Stimulated activated CD8-positive, alpha-beta memory T cell treated with anti-CD3 and anti-CD28 coated beads, Interleukin-12 subunit alpha, Interleukin-12 subunit beta, amount 100 ng/mL, for 24 hours (primary cell): ENCODE measurements around the gene ENGASE.

Experiments used
- DNase-seq: peaks from one replicate; pipeline ENCODE4 v3.0.0-alpha.2; 2020; ENCODE audit errors: extremely low read depth

Gene ENGASE

DNA sequence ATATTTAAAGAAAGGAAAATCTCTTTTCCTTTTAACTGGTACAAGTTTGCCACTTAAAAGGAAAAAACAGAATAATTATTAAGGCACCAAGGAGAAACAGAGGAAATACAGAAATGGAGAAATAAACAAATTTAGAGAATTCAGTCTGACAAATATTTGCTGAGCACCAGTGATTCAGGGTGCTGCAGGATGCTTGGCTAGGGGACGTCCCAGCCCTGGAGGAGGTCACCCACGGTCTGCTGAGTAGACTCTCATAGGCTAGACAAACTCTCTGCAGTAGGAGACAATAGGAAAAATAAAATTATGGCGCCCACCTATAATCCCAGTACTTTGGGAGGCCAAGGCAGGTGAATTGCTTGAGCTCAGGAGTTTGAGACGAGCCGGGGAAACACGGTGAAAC lies 34.7 kb upstream of the ENGASE start:
- no peak for DNase-seq

DNA sequence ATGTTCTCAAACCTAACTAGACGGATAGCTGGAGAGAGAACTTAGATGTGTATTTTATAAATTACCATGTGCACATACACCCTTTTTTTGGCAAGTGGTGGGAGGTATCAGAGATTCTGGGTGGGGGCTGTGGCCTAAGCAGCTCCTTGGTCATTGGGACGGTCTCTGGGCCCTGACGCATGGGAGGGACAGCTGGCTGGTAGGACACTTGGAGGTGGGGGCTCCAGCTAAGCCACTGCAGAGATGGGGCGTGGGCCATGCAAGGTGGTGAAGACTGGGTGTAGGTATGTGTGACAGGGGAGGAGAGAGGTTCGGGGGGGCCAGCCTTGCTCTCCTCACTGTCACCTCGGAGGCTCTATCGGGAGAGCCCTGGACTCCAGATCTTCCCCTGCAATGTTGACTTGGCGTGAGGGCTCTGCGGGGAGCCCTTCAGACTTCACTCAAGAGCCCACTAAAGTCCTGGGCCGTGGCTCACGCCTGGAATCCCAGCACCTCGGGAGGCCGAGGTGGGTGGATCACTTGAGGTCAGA lies 33.5 kb upstream of the ENGASE start:
- no peak for DNase-seq

DNA sequence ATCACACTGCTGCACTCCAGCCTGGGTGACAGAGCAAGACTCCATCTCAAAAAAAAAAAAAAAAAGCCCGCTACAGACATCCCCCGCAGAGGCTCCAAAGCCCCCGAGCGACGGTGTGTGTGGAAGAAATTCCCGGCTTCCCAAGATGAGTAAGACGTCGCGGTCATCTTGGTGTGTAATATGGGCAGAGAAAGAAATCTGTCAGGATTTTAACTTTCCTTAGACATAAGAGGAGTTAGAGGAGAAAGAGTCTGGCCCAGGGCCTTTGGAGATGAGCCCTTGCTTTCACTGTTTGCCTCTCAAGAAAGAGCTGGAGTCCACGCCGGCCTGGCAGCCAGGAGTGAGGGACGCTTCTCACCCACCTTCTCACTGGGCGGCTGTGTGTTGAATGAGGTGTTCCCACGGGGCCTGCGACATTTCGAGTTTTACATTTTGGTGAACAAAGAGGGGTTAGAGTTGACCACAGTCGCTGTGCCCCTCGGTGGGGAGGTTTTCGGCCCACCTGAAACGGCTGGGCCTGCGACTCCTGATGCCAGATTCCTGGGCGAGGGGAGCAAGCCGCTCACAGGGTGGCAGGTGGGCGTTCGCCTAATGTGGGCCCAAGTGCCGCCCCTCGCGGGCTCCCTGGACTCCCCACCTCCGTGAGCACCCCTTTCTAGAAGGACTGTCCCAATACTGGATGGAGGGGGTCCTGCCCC lies 32.8 kb upstream of the ENGASE start:
- no peak for DNase-seq

DNA sequence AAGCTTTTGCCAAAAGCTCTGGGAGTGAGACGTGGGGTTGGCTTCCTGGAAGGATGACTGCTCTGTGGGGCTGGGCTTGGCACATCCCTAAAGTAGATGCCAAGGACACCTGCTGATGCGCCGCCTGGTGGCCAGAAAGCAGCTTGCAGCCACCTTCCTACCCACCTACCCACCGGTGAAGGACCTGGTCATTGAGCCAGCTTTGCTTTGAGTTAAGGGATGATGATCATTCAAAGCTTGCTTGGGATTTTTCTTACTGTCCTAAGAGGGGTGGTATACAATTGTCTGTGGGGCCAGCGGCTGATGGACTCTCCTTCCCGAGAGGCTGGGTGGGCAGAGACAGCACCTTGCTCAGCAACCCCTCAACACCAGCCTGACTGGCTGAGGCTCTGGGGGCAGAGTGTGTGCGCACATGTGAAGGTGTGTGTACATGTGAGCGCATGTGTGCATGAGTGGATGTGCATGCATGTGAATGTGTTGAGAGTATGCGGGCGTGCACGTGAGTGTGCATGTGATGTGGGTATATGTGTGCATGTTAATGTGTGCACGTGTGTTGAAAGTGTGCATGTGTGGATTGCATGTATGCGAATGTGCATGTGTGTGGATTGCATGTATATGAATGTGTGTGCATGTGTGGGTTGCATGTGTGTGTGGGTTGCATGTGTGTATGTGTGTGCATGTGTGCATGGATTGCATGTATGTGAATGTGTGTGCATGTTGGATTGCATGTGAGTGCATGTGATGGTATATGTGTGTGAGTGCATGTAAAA lies 32.0 kb upstream of the ENGASE start:
- DNase-seq = no peak

DNA sequence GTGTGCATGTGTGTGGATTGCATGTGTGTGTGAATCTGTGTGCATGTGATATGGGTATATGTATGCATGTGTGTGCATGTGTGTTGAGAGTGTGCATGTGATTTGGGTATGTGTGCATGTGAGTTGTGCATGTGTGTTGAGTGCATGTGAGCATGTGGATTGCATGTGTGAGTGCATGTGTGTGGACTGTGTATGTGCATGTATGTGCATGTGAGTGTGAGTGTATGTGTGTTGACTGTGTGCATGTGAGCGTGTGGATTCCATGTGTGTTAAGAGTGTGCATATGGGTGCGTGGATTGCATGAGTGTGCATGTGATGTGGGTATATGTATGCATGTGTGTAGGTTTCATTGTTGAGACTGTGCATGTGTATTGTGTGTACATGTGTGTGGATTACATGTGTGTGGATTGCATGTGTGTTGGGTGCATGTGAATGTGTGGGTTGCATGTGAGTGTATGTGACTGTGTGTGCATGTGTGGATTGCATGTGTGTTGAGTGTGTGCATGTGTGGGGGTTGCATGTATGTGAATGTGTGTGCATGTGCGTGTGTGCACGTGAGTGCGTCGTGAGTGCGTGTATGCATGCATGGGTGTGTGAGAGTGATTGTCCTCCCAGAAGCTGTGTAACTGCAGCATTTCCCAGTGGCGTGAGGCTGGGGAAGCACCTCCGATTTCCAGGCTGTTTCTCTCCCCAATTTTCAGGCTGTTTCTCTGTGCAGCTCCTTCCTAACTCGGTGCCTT lies 31.3 kb upstream of the ENGASE start:
- DNase-seq = no peak

DNA sequence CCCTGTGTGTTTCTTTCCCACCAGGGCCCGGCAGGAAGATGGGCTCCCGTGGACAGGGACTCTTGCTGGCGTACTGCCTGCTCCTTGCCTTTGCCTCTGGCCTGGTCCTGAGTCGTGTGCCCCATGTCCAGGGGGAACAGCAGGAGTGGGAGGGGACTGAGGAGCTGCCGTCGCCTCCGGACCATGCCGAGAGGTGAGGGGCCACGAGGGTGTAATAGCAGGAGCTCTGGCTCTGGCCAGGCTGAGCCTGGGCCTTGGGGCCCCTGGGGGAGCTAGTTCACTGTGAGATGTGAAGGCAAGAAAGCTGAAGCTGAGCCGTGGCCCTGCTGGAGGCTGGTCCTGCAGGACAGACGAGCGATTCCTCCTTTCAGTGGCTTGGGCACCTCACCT lies 30.7 kb upstream of the ENGASE start:
- DNase-seq = no peak

DNA sequence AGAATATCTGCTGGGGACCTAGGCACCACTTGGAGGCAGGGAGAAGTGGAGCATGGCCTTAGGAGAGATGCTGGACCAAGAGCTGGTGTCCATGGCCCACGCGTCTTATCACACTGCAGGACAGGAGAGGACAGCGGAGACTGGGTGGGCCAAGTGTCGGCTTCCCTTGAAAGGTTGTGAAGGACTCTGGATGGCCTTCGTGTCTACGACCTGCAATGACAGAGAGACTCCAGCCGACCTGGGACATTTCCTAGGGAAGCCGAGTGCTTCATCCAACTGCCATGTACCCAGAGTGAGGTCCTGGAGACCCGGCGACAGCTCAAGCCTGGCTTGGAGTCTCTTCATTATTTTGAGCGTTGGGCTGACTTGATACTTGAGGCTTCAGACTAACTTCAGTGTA lies 30.2 kb upstream of the ENGASE start:
- DNase-seq = no peak

DNA sequence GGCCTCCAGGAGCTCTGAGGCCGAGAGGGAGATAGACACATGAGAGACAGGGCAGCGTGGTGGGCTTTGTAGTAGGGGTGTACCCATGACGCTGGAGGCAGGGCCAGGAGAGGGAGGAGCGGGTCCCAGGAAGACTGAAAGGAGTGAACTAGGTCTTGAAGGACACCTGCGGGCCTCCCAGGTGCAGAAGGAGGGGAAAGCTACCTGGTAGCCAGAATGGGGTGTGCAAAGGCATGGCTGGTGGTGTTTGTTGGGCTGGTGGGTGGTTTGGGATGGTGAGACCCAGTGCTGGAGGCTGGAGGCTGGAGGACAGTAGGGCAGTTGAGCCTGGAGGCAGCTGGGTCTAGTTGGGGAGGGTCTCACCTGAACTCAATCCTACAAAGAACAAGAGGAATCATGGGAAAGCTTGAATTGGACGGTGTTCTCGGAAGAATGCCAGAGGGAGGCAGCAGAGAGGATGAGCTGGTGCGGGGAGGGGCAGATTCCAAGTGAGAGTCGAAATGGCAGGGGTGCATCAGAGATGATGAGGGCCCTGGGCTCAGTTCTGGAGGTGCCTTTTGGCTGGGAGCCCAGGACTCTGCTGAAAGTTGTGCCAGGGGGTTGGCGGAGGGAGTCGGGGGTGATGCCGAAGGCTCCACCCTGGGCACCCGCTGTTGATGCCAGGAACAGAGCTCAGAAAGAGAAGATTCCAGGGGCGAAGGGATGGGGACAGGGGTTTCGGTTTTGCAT lies 29.5 kb upstream of the ENGASE start:
- DNase-seq = no peak

DNA sequence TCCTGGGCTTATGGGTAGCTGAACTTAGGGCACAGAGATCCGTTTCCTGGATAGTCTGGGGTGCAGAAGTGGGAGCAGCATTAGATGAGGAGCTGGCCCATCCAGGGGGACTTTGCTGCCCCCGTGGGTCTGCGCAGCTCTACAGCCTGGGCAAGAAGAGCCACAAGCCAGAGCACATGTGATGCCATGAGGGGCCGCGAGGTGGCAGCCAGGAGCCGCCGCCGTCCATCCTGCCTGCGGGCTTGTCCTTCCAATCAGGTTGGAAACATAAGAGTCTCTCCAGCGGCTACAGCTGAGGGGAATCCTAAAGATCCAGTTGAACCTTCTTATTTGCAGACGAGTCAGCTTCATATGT lies 28.8 kb upstream of the ENGASE start:
- no peak for DNase-seq

DNA sequence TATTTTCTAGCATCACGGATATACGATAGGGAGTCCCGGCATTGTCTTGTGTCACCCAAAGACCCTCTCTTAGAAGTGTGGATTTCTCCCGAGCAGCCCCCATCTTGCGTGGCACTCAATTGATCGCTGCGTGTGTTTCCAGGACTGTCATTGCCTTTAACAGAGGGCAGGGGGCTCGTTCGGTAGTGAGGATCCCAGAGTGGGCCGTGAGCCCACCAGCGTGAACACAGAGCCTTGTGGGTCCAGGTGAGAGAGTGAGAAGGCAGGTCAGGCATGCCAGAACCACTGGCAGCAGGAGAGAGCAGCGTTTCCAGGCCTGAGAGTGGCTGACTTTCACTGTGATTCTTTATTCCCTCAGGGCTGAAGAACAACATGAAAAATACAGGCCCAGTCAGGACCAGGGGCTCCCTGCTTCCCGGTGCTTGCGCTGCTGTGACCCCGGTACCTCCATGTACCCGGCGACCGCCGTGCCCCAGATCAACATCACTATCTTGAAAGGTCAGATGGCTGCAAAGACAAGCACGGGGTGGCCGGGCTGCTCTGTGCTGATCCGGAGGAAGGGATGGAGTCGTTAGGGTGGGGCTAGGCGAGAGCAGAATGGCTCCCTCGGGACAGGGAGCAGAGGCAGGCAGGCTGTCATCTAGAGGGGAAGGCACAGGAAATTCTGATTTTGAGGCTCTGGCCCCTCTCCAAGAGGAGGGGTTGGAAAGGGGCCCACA lies 28.3 kb upstream of the ENGASE start:
- no peak for DNase-seq

DNA sequence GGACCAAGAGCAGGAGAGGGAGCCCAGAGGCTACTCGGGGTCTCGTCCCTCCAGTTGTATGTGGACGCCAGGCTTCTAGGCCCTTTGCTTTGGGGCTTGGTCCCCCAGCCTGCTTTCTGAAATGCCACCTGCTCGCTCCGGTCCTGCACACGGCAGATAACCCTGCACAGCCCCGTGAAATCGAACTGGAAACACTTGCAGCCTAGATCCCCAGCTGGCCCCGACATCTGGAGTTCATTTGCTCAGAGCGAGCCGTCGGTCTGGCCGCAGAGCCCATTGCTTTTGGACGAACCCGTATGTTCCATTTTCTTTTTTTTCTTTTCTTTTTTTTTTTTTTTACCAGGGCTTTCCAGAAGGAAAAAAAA lies 27.7 kb upstream of the ENGASE start:
- no peak for DNase-seq

DNA sequence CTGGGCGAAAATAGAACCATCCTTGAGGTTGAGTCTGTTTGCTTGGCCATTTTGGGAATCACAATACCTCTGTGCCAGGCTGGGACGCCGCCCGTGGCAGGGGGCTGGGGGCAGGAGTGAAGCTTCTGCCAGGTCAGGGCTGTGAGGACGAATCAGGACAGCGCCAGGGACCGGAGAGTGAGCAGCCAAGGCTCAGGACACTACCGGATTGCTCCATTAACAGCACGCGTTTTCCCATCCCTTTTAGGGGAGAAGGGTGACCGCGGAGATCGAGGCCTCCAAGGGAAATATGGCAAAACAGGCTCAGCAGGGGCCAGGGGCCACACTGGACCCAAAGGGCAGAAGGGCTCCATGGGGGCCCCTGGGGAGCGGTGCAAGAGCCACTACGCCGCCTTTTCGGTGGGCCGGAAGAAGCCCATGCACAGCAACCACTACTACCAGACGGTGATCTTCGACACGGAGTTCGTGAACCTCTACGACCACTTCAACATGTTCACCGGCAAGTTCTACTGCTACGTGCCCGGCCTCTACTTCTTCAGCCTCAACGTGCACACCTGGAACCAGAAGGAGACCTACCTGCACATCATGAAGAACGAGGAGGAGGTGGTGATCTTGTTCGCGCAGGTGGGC lies 27.2 kb upstream of the ENGASE start:
- no peak for DNase-seq

DNA sequence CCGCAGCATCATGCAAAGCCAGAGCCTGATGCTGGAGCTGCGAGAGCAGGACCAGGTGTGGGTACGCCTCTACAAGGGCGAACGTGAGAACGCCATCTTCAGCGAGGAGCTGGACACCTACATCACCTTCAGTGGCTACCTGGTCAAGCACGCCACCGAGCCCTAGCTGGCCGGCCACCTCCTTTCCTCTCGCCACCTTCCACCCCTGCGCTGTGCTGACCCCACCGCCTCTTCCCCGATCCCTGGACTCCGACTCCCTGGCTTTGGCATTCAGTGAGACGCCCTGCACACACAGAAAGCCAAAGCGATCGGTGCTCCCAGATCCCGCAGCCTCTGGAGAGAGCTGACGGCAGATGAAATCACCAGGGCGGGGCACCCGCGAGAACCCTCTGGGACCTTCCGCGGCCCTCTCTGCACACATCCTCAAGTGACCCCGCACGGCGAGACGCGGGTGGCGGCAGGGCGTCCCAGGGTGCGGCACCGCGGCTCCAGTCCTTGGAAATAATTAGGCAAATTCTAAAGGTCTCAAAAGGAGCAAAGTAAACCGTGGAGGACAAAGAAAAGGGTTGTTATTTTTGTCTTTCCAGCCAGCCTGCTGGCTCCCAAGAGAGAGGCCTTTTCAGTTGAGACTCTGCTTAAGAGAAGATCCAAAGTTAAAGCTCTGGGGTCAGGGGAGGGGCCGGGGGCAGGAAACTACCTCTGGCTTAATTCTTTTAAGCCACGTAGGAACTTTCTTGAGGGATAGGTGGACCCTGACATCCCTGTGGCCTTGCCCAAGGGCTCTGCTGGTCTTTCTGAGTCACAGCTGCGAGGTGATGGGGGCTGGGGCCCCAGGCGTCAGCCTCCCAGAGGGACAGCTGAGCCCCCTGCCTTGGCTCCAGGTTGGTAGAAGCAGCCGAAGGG lies 26.4 kb upstream of the ENGASE start:
- DNase-seq = no peak

DNA sequence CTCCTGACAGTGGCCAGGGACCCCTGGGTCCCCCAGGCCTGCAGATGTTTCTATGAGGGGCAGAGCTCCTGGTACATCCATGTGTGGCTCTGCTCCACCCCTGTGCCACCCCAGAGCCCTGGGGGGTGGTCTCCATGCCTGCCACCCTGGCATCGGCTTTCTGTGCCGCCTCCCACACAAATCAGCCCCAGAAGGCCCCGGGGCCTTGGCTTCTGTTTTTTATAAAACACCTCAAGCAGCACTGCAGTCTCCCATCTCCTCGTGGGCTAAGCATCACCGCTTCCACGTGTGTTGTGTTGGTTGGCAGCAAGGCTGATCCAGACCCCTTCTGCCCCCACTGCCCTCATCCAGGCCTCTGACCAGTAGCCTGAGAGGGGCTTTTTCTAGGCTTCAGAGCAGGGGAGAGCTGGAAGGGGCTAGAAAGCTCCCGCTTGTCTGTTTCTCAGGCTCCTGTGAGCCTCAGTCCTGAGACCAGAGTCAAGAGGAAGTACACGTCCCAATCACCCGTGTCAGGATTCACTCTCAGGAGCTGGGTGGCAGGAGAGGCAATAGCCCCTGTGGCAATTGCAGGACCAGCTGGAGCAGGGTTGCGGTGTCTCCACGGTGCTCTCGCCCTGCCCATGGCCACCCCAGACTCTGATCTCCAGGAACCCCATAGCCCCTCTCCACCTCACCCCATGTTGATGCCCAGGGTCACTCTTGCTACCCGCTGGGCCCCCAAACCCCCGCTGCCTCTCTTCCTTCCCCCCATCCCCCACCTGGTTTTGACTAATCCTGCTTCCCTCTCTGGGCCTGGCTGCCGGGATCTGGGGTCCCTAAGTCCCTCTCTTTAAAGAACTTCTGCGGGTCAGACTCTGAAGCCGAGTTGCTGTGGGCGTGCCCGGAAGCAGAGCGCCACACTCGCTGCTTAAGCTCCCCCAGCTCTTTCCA lies 25.5 kb upstream of the ENGASE start:
- DNase-seq = no peak

DNA sequence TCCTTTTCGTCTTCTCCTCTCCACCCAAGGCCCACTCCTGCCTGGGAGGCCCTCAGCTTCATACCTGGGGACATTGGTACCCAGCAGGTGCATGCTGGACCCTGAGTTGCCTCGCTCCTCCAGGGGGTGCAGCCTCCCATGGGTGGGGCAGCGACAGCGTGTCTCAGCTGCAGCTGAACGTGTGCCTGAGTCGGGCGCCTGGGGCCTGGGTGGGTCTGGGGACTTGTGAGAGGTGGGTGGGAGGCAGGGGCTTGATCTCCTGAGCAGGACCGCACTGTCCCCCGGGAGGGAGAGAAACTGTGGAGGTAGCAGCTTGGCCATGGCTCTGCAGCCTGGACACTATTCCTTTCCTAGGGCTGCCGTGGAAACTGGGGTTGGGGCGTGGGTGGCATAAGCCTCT lies 24.8 kb upstream of the ENGASE start:
- DNase-seq = no peak

DNA sequence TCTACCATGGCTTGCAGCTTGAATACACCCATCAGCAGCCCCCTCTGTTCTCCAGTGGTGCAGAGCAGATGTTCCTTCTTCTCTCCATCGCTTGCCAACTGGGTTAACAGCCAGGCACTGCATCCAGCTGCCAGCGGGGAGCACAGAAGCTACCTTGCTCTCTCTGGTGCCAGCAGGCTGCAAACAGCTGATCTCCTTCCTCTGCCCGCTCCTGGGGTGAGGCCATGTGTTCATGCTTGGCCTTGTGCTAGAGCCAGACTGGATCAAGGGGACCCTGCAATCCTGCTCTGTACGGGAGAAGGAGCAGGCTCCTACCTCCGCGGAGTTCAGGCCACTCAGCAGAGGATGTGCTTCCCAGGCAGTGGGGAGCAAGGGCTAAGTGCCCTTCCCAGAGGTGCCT lies 24.1 kb upstream of the ENGASE start:
- no peak for DNase-seq

DNA sequence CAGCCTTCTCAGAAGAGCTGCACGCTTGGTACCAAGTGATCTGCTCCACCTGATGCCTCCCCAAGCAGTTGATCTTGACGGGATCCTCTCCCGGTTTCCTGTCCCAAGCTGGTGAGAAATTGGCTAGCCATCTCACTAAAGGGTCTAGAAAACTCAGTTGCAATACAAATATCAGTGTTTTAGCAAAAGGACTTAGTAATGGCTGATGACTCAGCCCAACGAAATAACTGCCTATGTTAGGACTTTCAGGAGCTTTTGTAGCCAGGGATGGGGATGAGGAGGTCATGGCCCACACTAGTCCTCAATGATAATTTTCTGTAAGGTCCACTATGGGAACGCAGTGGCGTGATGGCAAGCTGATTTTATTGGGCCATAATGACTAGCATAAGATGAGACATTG lies 23.3 kb upstream of the ENGASE start:
- no peak for DNase-seq

DNA sequence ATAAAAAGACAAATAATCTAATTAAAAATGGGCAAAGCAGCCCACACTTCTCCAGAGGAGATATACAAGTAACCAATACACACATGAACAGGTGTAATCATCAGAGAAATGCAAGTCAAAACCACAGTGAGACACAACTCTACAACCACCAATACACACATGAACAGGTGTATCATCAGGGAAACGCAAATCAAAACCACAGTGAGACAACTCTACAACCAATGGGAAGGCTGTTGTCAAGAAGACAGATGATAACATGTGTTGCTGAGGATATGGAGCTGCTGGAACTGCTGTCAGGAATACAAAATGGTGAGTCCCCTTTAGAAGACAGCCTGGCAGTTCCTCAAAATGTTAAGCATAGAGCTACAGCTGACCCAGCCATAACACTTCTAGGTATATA lies 22.5 kb upstream of the ENGASE start:
- DNase-seq = no peak
